Fibroblast of lung (primary cell): ENCODE data around the gene DCP1A. TPM values are rescaled to one million over a fixed set of nuclear protein-coding genes. Genes with fewer than 3 reads are reported as not detected.

Experiments used
- DNase-seq, 2 donors: peaks; one replicate each; pipeline versions ENCODE4 v3.0.0 to v3.0.0-alpha.2; 2010; ENCODE audit warnings: low read depth in 2 of 2
- H2AFZ ChIP-seq: 2 replicates; pipeline ENCODE4 v1.5.1; 2012; ENCODE audit warnings: low read length, control low read depth, inconsistent platforms
- H3K27ac ChIP-seq: 2 replicates; pipeline ENCODE4 v1.5.1; 2011; ENCODE audit warnings: low read length, control low read depth; ENCODE audit not compliant: insufficient read depth
- H3K27me3 ChIP-seq: 2 replicates; pipeline ENCODE4 v1.5.1; 2011; ENCODE audit warnings: mild to moderate bottlenecking, low read length; ENCODE audit not compliant: control insufficient read depth, insufficient read depth
- H3K36me3 ChIP-seq: 2 replicates; pipeline ENCODE4 v1.5.1; 2011; ENCODE audit warnings: low read length; ENCODE audit not compliant: control insufficient read depth, insufficient read depth
- H3K4me1 ChIP-seq: 2 replicates; pipeline ENCODE4 v1.5.1; 2011; ENCODE audit warnings: low read length; ENCODE audit not compliant: control insufficient read depth, insufficient read depth; ENCODE audit errors: extremely low read depth
- H3K4me2 ChIP-seq: 2 replicates; pipeline ENCODE4 v1.5.1; 2011; ENCODE audit warnings: low read length, control low read depth; ENCODE audit not compliant: insufficient read depth; ENCODE audit errors: extremely low read depth
- H3K4me3 ChIP-seq, 4 experiments: fragments of 200-600 bp in 1 of 4; sonication (generic) in 1 of 4; replicated peaks in 1 of 4; 2 replicates each; pipeline ENCODE4 v1.5.1; 2011 to 2016; ENCODE audit warnings: low read length in 4 of 4, low read depth in 3 of 4, mild to moderate bottlenecking in 3 of 4, control low read depth in 2 of 4, inconsistent platforms in 1 of 4, mixed read lengths in 1 of 4; ENCODE audit not compliant: insufficient read depth in 1 of 4; ENCODE audit errors: control extremely low read depth in 1 of 4
- H3K79me2 ChIP-seq: 2 replicates; pipeline ENCODE4 v1.5.1; 2012; ENCODE audit warnings: mild to moderate bottlenecking, low read length, inconsistent platforms; ENCODE audit not compliant: control insufficient read depth, insufficient read depth
- H3K9ac ChIP-seq: 2 replicates; pipeline ENCODE4 v1.5.1; 2011; ENCODE audit warnings: mild to moderate bottlenecking, low read length, control low read depth; ENCODE audit not compliant: insufficient read depth
- H3K9me3 ChIP-seq: 2 replicates; pipeline ENCODE4 v1.5.1; 2012; ENCODE audit warnings: low read depth, low read length; ENCODE audit not compliant: control insufficient read depth, insufficient read depth
- H4K20me1 ChIP-seq: 2 replicates; pipeline ENCODE4 v1.5.1; 2011; ENCODE audit warnings: low read length; ENCODE audit not compliant: control insufficient read depth, insufficient read depth; ENCODE audit errors: extremely low read depth
- CTCF ChIP-seq, 2 donors: IDR thresholded peaks in 1 of 2; conservative IDR thresholded peaks in 1 of 2; 1 replicate in 1 of 2; 2 replicates in 1 of 2; pipeline ENCODE4 v1.5.1; 2011 to 2012; ENCODE audit warnings: low read length in 2 of 2, control low read depth in 1 of 2, inconsistent platforms in 1 of 2, low read depth in 1 of 2, mild to moderate bottlenecking in 1 of 2
- EZH2 ChIP-seq: IDR thresholded peaks from 2 replicates; pipeline ENCODE4 v1.5.1; 2012; ENCODE audit warnings: low read length, control low read depth, mild to moderate bottlenecking; ENCODE audit errors: missing control alignments
- polyA plus RNA-seq, 2 donors: library from polyadenylated mRNA; depleted of rRNA in 1 of 2; stranded (reverse) in 1 of 2; unstranded in 1 of 2; fragments of >200 nt; gene quantifications; 2 replicates each; pipeline ENCODE4 v1.2.1, GENCODE V29; 2011 to 2012; ENCODE audit warnings: missing spikeins in 1 of 2
- total RNA-seq: library from RNA; depleted of rRNA; stranded (reverse); fragments of >200 nt; gene quantifications from 2 replicates; pipeline ENCODE4 v1.2.1, GENCODE V29; 2014

Gene DCP1A
- total and polyA plus RNA-seq, 2 donors (not counting 1 experiment from before 2014, with no cell fraction given), result 17.2 to 24.2 TPM

GRCh38 chr3:53287131-53287629 is 60.2 kb downstream of the DCP1A start:
- Histone ChIP-seq H3K79me2 (no peaks in the 10 kb centered on the region), H3K9me3 (no peaks in the 10 kb centered on the region), H3K4me3 (no peak overlapping the region), H3K36me3 (peaks cover 6% of the 10 kb centered on the region), H2AFZ (no peak overlapping the region), H4K20me1 (no peaks in the 10 kb centered on the region), H3K27me3 (no peaks in the 10 kb centered on the region), H3K27ac (no peak overlapping the region), H3K9ac (no peak overlapping the region), H3K4me2 (no peak overlapping the region), H3K4me1 (no peaks in the 10 kb centered on the region)
- TF ChIP-seq CTCF (conservative IDR thresholded peaks at IDR 0.05 in 1 of 2, IDR thresholded peaks at IDR 0.05 in 1 of 2; ENCODE audit: low read depth in 1 of 2, low read length in 2 of 2) (no peak), EZH2 (no peak)
- DNase-seq, result peak; percentile 18 to 73

- Histone ChIP-seq H2AFZ (no peak overlapping the region), H3K9ac (no peak overlapping the region), H3K4me1 (no peaks in the 10 kb centered on the region), H3K9me3 (no peaks in the 10 kb centered on the region), H3K79me2 (no peaks in the 10 kb centered on the region), H3K36me3 (peaks cover 3% of the 10 kb centered on the region), H4K20me1 (no peaks in the 10 kb centered on the region), H3K27ac (no peak overlapping the region), H3K4me3 (no peak overlapping the region), H3K4me2 (no peak overlapping the region), H3K27me3 (no peaks in the 10 kb centered on the region)
- no peak for TF ChIP-seq EZH2
- TF ChIP-seq CTCF (conservative IDR thresholded peaks at IDR 0.05 in 1 of 2, IDR thresholded peaks at IDR 0.05 in 1 of 2; ENCODE audit: low read depth in 1 of 2, low read length in 2 of 2), result no peak
- DNase-seq, result no peak
These were observed 60.6 kb downstream of the DCP1A start for GRCh38 chr3:53286727-53287126.

GRCh38 chr3:53282581-53282980 is 64.8 kb downstream of the DCP1A start:
- H4K20me1 ChIP-seq, result no peaks in the 10 kb centered on the region
- TF ChIP-seq EZH2 (no peak), CTCF (conservative IDR thresholded peaks at IDR 0.05 in 1 of 2, IDR thresholded peaks at IDR 0.05 in 1 of 2; ENCODE audit: low read depth in 1 of 2, low read length in 2 of 2) (no peak)
- H3K27ac ChIP-seq, result no peak overlapping the region
- no peak overlapping the region for H3K4me3 ChIP-seq
- no peaks in the 10 kb centered on the region for H3K27me3 ChIP-seq
- H3K4me2 ChIP-seq, result no peak overlapping the region
- no peak overlapping the region for H3K9ac ChIP-seq
- H3K79me2 ChIP-seq, result no peaks in the 10 kb centered on the region
- no peak overlapping the region for H2AFZ ChIP-seq
- H3K9me3 ChIP-seq, result no peaks in the 10 kb centered on the region
- H3K36me3 ChIP-seq, result peaks cover 3% of the 10 kb centered on the region
- no peaks in the 10 kb centered on the region for H3K4me1 ChIP-seq
- no peak for DNase-seq
